ENCODE results near the gene LRRC4B. TPM values are rescaled to one million over a fixed set of nuclear protein-coding genes. Genes with fewer than 3 reads are reported as not detected.

Gene LRRC4B
- total RNA-seq, 1 donor: not detected

GRCh38 chr19:50555033-50555432 is 13.2 kb downstream of the LRRC4B start:
- H3K4me3 ChIP-seq (ENCODE audit: low read depth, low read length): no peak overlapping the region
- DNase-seq (ENCODE audit: low read depth): no peak
- no peak for TF ChIP-seq CTCF (IDR thresholded peaks at IDR 0.05; ENCODE audit: insufficient read depth, low read depth, low read length)

- no peak for DNase-seq (ENCODE audit: low read depth)
- TF ChIP-seq CTCF (IDR thresholded peaks at IDR 0.05; ENCODE audit: insufficient read depth, low read depth, low read length): no peak
- no peak overlapping the region for H3K4me3 ChIP-seq (ENCODE audit: low read depth, low read length)
These were observed 14.0 kb downstream of the LRRC4B start for GRCh38 chr19:50554212-50554611.

- no peak overlapping the region for H3K4me3 ChIP-seq (ENCODE audit: low read depth, low read length)
- no peak for DNase-seq (ENCODE audit: low read depth)
- no peak for TF ChIP-seq CTCF (IDR thresholded peaks at IDR 0.05; ENCODE audit: insufficient read depth, low read depth, low read length)
These were observed 15.0 kb downstream of the LRRC4B start for GRCh38 chr19:50553134-50553703.

GRCh38 chr19:50552540-50552939 is 15.7 kb downstream of the LRRC4B start:
- TF ChIP-seq CTCF (IDR thresholded peaks at IDR 0.05; ENCODE audit: insufficient read depth, low read depth, low read length): no peak
- no peak overlapping the region for H3K4me3 ChIP-seq (ENCODE audit: low read depth, low read length)

GRCh38 chr19:50551715-50552187 is 16.5 kb downstream of the LRRC4B start:
- no peak for DNase-seq (ENCODE audit: low read depth)
- TF ChIP-seq CTCF (IDR thresholded peaks at IDR 0.05; ENCODE audit: insufficient read depth, low read depth, low read length): no peak

More at GRCh38 chr19:50552540-50552939, 15.7 kb downstream of the LRRC4B start:
- DNase-seq (ENCODE audit: low read depth): no peak

GRCh38 chr19:50551034-50551714 is 17.1 kb downstream of the LRRC4B start:
- TF ChIP-seq CTCF (IDR thresholded peaks at IDR 0.05; ENCODE audit: insufficient read depth, low read depth, low read length): no peak
- H3K4me3 ChIP-seq (ENCODE audit: low read depth, low read length): no peak overlapping the region
- no peak for DNase-seq (ENCODE audit: low read depth)

More at GRCh38 chr19:50551715-50552187, 16.5 kb downstream of the LRRC4B start:
- H3K4me3 ChIP-seq (ENCODE audit: low read depth, low read length): no peak overlapping the region

All from fibroblast of villous mesenchyme (primary cell).